Renal cortex interstitium (tissue), 11 donors: ENCODE results near the gene PRDM16. TPM values are rescaled to one million over a fixed set of nuclear protein-coding genes. Genes with fewer than 3 reads are reported as not detected.

Experiments
- DNase-seq, 11 donors: peaks; one replicate each; pipeline ENCODE4 v3.0.0-alpha.2; 2013; ENCODE audit warnings: low read depth in 9 of 11, low spot score in 4 of 11; ENCODE audit errors: extremely low read depth in 1 of 11
- polyA plus RNA-seq, 3 donors: library from polyadenylated mRNA; unstranded; fragments of 120-200 nt; gene quantifications; one replicate each; pipeline ENCODE4 v1.2.1, GENCODE V29; 2013; ENCODE audit not compliant: insufficient read length in 3 of 3

The PRDM16 gene
- polyA plus RNA-seq, 3 donors = 5.8 to 14.6 (median 7.3) TPM

DNA sequence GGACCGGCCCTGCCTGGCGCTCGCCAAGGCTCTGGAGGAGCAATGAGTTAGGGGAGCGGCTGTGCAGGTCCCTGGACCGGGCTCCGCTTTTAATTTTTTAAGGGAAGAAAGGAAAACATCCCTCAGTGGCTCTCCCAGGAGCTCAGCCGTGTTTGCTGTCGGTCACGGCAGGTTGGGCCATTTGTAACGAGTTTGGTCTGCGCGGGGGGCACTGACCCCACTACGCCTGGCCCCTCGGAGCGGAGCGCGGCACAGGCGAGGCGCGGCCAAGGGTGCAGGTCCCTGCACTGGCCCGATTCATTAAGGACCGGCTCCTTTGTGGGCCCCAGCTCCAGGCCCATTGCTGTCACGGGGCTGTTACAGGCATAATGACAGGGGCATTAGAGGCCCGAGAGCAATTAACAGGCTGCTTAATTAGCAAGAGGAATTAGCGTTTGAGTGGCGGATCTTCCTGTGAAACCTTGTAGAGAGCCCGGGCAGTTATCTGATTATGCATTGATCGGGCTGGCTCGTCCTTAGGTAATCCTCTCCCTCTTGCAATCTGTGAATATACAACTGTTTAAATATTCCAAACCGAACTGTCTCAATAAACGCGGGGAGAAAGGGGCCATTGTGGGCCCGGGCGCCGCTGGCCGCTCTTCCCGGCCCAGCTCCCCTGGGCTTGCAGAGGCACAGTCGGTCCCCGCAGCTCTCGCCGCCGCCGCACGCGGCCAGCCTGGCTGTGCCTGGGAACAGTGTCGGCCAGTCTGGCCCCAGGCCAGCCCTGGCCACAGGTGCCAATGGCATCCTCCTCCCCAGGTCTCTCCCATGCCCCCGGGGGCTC lies 56.8 kb downstream of the PRDM16 start:
- no peak for DNase-seq

DNA sequence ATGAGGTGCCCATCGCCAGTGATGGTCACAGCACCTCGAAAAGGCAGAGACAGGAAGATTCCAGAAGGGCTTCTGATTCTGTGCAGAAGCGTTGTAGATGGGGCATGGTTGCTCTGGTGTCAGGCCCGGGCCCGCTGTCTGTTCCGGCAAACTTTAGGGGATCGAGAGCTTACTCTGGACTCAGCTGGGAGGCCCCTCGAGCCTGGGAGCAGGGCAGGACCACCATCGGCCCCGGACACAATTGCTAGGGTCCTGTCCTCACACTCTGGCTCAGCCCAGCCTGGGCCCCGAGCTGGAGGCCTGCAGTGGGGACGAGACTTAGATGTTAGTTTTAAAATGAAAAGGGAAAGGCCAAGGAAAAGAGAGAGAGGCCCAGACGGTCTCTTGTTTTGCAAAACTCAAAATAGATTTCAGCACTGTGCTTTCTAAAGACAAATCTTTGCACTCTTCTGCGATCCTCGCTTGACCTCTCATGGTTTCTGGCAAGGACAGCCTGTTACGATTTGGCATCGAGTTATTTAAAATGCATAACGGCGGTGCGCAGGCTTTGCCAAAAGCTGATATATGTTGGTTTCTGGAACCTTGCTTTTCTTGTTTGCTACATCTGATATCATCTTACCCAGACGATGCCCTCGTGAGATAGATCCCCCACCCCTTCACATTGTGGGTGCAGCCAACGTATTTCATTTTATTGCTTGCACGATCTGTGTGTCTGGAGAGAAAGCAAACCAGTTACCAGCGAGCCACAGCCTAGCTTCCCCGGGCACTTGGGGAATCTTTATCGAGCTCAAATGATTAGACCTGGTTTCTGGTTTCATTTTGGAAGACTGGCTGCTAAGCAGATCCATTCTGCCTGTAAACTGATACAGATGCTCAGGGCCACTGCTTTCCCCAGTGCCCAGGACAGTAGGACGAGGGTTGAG lies 58.0 kb downstream of the PRDM16 start:
- no peak for DNase-seq

DNA sequence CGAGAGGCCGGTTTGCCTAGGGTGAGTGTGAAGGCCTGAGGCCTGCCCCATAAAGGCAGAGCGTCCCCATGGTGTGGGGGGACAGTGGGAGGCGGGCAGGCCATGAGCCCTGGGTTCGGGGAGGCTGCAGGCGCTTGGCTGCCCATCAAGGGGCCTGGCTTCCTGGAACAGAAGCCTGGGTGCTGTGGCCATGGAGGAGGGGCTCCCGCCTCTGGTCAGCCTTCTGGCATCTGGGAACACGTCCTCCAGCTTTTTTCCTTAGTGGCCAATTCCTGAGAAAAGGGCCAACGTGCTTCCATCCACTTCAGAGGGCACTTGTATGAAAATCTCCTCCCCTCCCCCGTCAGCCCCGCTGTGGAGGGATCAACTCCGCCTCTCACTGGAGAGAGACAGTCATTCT lies 58.7 kb downstream of the PRDM16 start:
- DNase-seq = no peak

DNA sequence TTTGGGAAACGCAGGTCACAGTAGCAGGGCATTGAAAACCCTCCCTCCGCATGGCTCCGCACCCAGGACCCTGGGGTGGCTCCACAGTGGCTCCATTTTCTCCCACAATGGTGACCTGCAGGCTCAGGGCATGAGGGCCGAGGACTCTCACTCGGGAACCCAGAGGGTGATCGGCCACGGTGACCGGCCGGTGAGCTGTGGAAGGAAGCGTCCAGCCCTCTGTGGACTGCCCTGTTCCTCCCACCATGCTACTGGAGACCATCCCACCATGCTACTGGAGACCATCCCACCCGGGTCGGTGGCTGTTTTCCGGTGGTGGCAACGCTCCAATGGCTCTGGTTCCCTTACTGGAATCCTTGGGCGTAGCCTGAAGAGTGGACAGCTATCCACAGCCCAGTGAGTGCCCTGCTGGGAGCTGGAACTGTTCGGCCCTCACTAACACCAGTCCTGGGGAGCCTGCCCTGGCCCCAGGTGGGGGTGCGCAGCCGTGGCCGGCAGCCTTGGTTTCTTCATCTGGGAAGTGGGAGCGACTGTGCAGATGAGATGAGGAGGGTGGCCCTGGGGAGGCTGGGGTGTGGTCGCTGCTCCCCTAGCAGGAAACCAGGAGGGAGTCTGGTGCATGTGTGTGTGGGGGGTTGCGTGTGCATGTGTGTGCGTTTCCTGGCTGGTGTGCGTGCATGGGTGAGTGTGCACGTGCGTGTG lies 59.6 kb downstream of the PRDM16 start:
- DNase-seq = no peak

DNA sequence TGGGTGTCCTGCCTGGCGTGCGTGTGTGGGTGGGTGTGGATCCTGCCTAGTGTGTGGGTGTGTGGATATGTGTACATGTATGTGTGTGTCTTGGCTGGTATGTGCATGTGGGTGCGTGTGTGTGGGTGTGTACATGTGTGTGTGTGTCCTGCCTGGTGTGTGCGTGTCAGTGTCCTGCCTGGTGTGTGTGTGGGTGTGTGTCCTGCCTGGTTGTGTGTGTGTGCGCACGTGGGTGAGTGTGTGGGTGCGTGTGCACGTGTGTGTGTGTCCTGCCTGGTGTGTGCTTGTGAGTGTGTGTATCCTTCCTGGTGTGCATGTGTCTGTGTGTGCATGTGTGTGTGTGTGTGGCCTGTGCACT lies 60.1 kb downstream of the PRDM16 start:
- DNase-seq = no peak

DNA sequence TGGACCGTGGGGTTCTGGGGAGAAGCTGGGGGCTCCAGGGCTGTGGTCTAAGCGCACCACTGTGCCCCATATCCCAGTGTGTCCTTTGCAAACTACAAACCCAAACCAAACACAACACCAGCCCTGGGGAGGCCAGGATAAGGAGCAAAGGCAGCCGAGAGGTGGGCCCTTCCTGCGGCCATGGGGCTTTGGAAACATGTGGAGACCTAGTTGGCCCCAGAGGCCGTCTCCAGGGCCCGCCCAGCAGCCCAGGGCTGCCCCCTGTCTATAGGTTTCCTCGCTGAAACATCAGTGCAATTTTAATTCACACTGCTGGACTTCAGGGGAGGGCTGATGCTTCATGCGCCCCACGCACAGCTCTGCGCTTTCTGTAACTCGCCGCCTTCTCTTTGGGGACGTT lies 61.3 kb downstream of the PRDM16 start:
- no peak for DNase-seq

DNA sequence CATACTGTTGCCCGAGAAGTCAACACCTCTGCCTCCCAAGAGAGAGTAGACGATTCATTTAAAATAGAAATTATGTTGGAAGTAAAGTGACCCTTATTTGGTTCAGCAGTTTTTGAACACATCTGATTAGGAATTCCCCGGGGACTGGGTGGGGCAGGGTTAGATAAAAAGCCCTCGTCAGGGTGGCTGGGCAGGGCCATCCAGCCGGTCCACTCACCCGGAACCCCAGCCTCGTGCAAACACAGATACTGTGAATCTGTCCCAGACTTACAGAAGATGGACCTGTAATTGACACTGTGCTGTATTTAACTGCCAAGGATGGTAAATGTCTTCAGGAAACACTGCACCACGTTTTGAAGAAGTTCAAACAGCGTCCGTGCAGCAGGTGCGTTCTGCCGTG lies 63.7 kb downstream of the PRDM16 start:
- DNase-seq = no peak

DNA sequence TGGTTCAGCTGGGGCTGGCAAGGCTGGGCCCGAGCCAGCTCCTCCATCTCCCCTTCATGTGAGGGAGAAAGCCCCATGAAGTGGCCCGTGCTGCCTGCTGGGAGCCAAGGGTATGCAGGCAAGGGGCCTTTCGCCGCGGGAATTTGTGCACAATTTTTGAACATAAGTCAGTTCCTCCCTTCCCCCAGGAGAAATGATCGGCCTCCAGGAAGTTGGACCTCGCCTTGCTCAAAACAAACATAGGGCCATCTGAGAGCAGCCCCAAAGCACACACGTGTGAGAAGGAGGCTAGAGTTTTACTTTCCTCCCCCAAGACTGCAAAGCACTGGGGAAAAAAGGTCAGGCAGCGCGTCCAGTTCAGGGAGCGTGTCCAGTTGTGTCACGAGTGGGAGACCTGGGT lies 64.7 kb downstream of the PRDM16 start:
- no peak for DNase-seq

DNA sequence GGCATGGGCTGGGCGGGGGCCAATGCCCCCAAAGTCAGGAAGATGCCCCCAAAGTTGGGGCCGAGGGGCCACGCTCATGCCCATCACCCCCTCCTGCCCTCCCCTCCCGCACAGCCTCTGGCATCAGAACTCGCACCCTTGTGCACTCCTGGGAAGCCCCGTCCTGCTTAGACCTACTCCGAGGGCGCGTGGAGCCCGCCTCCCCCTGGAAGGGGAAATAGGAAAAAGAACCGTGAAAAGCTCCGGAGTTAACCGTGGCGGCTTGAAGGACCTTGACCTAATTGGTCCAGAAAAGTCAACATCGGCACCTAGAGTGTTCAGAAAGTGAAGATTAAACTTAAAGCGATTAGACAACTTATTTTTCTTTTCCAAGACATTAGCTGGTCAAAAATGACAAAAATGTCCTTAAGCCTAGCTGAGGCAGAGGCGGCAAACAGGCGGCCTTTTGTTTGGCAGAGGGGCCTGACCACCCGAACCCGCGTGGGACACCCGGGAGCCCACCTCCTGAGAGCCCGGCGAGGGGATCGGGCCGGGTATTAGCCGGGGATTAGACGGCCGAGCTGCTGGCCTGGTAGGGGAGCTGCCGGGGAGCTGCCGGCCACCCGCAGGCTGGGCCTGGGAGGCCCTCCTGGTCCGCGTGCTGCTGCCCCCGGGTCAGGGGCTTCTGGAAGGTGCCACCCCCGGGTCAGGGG lies 65.5 kb downstream of the PRDM16 start:
- DNase-seq = no peak

DNA sequence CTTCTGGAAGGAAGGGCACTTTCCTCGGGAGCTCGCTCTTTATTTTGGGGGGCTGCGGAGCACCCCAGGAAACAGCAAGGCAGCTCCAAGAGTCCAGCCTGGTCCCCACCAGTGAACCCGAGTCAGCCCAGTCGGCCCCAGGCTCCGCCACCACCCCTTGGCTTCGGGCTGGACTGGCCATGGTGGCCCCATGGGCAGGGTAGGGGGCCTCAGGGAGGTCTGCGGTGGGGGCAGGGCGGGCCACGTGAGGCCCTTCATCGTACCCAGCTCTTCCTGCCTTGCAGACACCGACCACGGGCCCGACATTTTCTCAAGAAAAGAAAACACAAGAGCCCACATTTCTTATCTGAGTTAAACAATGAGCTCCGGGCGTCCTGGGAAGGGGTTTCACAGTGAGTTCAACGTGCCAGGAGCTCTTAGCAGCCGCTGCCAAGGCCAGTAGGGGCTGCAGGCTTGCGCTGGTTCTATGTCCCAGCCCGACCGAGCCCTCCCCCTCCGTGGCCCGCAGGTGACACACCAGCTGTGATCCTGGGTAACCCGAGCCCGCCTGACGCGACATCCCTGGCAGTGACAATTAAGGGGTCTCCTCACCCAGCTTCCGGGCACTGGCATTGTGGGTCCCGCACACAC lies 66.2 kb downstream of the PRDM16 start:
- no peak for DNase-seq

DNA sequence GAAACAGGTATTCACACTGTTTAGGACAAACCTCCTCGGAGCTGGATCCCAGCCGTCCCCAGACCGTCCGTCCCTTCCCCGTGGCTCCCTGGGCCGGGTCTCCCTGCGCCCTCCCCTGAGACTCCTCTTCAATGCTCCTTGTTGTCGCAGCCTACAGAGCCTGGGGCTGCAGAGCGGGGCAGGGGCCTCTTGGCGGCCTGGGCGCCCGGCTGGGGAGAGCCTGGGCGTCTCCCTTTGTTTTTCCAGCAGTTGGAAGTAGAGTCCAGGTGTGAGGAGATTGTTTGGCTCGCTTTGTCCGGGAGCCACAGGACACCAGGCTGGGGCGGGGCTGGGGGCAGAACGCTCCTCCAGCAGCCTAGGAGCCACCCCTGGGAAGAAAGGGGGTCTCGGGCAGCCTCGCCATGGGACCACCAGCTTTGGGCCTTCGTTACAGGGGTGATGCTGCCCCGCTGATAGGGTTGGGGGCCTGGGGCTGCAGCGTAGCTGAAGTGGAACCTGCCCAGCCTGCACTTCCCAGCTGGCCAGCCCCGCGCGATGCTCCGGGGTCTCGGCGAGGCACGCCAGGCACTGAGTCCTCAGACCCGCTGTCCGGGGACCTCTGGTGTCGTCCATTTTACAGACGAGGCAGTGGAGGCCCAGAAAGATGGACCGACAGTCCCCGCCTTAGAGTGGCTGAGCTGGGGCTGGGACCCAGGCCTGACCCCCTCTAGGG lies 66.9 kb downstream of the PRDM16 start:
- no peak for DNase-seq

DNA sequence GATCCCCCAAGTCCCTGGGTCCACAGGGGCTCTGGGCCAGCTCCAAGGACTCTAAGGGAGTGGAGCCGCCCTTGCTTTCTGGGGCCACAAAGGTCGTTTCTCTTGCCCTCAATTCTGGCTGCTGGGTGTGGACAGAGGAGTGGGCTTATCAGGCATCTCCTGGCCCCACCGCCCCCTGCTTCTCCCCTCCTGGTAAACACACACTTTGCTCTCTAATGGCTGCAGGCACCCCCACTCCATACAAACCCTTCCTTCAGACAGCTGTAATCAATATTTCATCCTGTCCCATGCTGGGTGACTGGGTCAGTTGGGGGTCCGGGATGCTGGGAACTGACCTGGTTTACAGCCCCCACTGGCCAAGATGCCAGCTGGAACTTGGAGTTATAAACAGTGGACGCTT lies 67.5 kb downstream of the PRDM16 start:
- no peak for DNase-seq

DNA sequence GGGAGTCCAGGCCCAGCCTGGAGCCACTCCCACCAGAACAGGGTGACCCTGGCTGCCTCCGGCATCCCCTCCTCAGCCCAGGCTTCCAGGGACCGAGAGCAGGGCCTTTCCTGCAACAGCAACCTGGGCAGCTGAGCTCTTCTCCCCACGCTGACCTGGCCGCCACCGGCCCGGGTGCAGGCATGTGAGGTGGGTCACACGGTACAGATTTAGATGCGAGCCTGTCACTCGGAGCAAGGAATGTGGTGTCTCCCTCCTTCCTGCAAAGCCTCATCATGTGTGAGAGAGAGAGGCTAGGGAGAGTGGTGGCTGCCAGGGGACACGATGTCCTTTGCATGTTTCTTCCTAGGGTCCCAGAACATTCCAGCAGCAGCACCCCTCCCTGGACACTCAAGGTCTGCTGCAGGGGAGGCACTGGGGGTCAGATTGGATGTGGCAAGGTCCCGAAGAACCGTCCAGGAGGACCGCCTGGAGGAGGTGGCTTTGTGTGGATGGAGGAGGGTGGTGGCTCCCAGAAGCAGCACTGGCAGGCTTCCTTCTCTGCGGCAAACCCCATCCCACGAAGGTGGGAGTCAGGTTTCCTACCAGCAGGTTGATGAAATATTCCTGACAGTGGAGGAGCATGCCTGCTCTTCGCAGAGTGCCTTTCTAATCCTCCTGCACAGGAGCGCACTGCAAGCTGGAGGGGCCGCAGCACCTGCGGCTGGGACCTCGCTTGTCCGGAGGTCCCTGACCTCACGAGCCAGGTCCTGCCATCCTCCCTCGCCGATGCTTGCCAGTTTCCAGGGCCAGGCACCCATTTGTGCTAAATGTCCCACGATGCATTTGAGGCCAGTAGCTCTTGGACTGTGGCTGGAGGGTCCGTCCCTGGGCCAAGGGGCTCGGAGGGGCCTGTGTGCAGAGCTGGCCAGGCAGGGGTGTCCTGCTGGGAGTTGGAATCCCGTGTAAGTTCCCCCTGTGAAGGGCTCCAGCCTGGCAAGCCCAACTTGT lies 68.4 kb downstream of the PRDM16 start:
- DNase-seq = no peak

DNA sequence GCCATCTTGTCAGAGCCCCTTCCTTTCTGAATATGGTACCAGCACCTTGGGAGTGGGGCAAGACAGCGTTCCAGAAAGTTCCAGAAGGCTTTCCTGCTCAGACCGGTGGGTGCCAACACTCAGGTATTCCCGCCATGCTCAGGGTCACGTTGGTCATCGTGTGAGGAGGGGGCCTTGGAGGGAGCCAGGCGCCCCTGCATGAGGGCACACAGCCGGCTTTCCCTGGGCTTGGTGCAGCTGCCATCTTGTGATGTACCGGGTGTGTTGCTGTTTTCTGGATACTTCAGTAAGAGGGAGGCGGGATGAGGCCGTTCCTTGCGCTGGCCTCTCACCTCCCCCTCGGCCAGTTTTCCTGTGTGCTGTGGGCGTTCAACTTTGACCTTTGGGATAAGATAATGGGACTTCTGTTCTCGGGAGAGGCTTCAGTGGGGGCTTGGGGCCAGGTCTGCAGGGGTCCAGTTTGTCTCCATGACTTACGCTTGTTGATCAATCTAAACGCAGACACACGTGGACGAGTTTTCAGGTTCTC lies 69.7 kb downstream of the PRDM16 start:
- DNase-seq = no peak

DNA sequence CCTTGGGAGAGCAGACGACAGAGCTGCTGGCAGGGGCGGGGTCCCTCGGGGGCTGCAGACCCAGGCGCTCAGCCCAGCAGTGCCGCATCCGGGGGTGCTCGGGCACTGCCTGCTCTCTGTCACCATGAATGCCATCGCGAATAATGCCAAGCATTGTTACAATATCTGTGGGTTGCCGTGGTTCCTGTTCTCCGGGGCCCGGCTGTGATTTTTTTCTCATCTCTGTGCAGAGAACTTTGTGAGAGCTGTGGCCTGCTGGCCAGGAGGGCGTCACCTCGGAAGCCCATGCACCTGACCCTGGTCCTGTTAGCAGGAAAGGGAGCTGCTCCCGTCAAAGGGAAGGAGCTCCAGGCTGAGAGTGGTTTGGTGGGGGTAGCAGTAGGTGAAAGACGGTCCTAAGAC lies 70.4 kb downstream of the PRDM16 start:
- no peak for DNase-seq

DNA sequence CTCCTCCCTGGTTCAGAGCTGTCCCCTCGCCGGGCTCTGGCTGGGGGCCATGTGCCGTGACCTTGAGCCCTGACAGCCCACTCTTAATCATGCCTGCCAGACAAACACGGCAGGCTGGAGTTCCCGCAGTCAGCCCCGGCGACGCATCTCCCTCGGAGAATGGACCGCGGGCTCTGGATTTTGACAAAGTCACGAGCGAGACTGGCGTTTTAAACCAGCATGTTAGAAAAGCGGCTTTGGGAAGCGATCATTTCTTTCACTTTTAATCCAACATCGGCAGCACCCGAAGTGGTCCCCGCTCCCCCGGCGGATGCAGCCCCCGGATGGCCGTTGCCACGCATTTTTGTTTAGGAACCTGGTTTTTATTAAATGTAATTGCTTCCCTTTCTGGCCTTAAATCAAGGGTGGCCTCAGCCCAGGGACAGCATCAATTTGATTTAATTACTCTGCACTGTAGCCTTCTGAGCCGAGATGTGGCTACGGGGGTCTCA lies 70.9 kb downstream of the PRDM16 start:
- DNase-seq = no peak

DNA sequence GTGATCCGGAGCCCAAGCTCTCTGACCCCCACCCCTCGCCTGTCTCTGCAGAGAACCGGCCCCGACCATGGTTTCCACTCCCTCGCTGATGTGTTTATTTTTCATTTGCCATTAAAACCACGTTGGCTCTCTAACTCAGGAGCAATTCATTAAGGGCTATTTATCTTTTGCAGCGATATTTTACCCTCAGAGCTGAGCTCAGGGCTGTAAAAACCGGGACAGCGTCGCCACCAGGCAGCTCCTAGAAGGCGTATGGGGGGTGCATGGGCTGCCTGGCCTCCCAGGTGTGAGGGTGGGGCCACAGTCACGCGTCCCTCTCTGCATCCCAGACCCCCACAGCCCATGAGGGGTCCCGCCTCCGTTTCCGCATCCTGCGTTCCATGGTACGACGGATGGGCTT lies 71.4 kb downstream of the PRDM16 start:
- no peak for DNase-seq
